ENCODE data around the gene HSPA12A. TPM values are rescaled to one million over a fixed set of nuclear protein-coding genes. Genes with fewer than 3 reads are reported as not detected.

HSPA12A gene
- total and polyA plus RNA-seq, 2 experiments from 2014 or later: 8.3 to 9.6 TPM

DNA sequence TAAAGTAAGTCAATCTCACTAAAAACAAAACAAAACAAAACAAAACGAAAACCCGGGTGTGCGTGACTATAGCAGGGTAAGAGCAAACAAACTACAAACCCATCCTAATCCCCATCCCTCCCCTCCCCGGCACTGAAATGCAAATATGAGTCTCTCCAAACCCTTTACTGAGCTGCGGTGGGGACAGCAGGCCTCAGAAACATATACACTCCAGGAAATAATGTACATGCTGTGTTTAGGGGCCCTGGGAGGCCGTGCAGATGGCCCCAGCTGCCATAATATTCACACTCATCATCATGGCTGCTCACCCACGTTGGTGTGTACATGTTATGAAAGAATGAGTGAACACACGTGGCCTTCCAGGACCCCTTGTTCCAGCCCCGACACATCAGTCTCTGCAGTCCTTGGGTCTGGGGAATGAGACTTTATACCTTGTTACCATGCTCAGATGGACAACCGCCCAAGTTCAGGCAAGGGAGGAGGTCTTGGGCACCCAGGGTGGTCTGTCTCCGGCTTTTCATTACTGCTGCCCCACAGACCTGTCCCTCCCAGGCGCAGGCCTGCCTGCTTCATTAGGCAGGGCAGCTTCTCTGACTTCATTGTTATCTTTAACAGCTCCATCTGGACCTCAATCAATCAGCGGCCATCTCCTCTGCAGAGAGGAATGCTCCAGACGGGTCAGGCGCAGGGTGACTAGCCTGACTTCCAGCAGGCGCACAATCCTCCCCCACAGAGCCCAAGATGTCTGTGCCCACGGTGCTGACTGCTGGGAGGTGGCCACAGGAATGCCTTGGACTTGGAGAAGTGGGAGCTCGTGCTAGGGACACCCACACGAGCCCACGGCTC, 20.6 kb downstream of the HSPA12A start:
- Histone ChIP-seq H3K9me3 (ENCODE audit: low read depth) (no peaks in the 10 kb centered on the region), H3K27me3 (no peaks in the 10 kb centered on the region), H3K27ac (no peak overlapping the region), H3K36me3 (no peaks in the 10 kb centered on the region), H3K4me3 (no peak overlapping the region), H3K4me1 (ENCODE audit: low read depth) (peaks cover 13% of the 10 kb centered on the region)
- TF ChIP-seq, protein P1, sequence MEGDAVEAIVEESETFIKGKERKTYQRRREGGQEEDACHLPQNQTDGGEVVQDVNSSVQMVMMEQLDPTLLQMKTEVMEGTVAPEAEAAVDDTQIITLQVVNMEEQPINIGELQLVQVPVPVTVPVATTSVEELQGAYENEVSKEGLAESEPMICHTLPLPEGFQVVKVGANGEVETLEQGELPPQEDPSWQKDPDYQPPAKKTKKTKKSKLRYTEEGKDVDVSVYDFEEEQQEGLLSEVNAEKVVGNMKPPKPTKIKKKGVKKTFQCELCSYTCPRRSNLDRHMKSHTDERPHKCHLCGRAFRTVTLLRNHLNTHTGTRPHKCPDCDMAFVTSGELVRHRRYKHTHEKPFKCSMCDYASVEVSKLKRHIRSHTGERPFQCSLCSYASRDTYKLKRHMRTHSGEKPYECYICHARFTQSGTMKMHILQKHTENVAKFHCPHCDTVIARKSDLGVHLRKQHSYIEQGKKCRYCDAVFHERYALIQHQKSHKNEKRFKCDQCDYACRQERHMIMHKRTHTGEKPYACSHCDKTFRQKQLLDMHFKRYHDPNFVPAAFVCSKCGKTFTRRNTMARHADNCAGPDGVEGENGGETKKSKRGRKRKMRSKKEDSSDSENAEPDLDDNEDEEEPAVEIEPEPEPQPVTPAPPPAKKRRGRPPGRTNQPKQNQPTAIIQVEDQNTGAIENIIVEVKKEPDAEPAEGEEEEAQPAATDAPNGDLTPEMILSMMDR (IDR thresholded peaks at IDR 0.05; ENCODE audit: low read depth, low read length): no peak
- DNase-seq (ENCODE audit: low read depth in 1 of 2, low spot score in 1 of 2): peak in 1 of 2 donors; percentile 58

DNA sequence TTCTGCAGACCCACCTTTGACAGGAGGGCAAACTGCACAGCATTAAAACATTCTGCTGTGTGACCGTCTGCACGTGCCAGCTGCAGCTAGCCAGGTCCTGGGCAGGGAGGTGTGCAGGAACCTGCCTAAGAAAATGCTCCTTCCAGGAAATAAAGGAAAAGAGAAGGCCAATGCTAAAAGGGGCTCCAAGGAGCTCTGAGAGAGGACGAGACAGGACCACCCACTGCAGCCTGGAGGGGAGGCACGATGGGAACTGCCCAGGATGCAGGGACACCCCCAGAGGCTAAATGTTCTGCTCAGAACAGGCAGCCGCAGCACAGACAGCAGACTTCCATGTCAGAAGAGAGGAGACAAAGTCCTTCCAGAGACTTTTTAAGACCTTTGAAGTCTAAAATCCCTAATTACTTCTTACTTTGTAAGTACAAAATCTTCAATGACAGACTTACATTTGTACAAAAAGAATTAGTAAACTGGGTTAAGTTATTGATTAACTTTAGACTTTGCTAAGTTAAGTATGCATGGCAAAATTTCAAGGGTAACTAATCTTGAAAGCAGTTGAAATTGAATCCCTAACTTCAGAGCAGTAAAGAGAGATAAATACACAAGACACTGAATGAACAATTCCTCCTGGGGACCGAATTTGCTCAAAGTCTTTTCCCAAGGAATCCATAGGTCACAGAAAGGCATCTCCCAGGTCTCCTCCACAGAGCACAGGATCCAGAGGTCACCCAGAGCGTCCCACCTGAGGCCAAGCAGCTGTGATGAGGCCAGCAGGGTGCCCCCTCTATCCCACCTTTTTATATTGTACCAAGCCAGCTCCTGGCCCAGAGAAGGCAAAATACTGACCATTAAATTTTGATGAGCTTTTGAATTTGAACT, 21.5 kb downstream of the HSPA12A start:
- Histone ChIP-seq H3K9me3 (ENCODE audit: low read depth) (no peaks in the 10 kb centered on the region), H3K4me3 (no peak overlapping the region), H3K27ac (no peak overlapping the region), H3K36me3 (no peaks in the 10 kb centered on the region), H3K4me1 (ENCODE audit: low read depth) (peaks cover 13% of the 10 kb centered on the region), H3K27me3 (no peaks in the 10 kb centered on the region)
- TF ChIP-seq, protein P1 (IDR thresholded peaks at IDR 0.05; ENCODE audit: low read depth, low read length): no peak
- DNase-seq (ENCODE audit: low read depth in 1 of 2, low spot score in 1 of 2): no peak

DNA sequence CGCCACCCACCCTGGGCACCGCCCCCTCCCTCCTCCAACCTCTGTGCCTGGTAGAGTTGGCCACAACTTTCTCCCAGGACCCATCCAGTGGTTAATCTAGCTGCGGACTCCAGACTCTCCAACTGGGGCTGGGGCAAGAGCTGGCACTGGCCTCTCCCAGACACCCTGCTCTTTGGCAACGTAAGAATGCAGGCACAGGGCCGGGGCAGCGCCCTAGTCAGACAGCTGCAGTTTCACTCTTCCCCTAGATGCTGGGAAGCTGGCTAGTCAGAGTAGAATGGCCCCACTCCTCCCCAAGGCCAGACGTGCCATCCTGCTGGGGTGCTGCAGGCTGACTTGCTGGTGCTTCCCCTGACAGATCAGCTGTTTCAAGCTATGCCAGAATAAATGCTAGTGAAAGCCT, 22.1 kb downstream of the HSPA12A start:
- DNase-seq (ENCODE audit: low read depth in 1 of 2, low spot score in 1 of 2): peak in 1 of 2 donors; percentile 6
- TF ChIP-seq, protein P1 (IDR thresholded peaks at IDR 0.05; ENCODE audit: low read depth, low read length): no peak
- peaks cover 13% of the 10 kb centered on the region for H3K4me1 ChIP-seq (ENCODE audit: low read depth)

DNA sequence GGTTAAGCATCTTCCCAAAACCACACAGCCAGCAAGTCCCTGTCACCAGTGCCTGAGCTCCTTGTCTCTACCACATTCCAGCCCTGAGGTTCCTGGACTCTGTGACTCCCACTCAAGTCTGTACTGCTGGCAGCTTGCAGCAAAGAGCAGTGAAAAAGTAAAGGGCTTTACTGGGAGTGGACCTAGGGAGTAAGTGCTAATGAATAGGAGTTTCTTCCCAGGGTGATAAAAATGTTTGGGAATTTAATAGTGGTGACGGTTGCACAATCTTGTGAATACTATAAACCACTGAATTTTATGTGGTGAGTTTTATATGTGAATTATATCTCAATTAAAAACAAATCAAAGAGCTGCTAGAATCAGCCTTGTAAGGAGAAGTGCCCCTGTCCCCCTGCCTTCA, 22.6 kb downstream of the HSPA12A start:
- no peaks in the 10 kb centered on the region for H3K36me3 ChIP-seq
- H3K4me1 ChIP-seq (ENCODE audit: low read depth): peaks cover 13% of the 10 kb centered on the region
- TF ChIP-seq, protein P1 (IDR thresholded peaks at IDR 0.05; ENCODE audit: low read depth, low read length): no peak
- H3K27me3 ChIP-seq: no peaks in the 10 kb centered on the region
- no peaks in the 10 kb centered on the region for H3K9me3 ChIP-seq (ENCODE audit: low read depth)
- DNase-seq (ENCODE audit: low read depth in 1 of 2, low spot score in 1 of 2): peak in 1 of 2 donors; percentile 69
- no peak overlapping the region for H3K27ac ChIP-seq
- no peak overlapping the region for H3K4me3 ChIP-seq

More for the DNA sequence above, 22.1 kb downstream of the HSPA12A start:
- Histone ChIP-seq H3K27me3 (no peaks in the 10 kb centered on the region), H3K27ac (no peak overlapping the region), H3K4me3 (no peak overlapping the region), H3K36me3 (no peaks in the 10 kb centered on the region), H3K9me3 (ENCODE audit: low read depth) (no peaks in the 10 kb centered on the region)

DNA sequence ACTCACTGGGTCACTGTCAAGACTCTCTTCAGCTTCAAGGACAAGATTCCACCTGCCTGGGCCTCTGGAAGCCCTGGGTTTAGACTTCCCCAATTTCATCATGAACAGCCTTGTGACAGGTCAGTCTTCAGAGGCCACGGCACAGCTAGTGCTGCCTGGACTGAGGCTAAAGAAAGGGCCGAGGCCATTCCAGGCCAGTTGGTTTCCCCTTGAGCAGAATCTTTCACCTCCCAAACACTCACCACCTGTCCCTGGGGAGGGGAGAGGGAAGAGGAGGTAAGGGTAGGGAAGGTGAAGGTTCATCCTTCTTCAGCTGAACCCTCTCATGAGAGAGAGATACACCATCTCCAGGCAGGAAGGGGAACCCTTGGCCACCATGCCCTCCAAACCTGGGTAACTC, 24.3 kb downstream of the HSPA12A start:
- DNase-seq (ENCODE audit: low read depth in 1 of 2, low spot score in 1 of 2): no peak
- TF ChIP-seq, protein P1 (IDR thresholded peaks at IDR 0.05; ENCODE audit: low read depth, low read length): no peak
- Histone ChIP-seq H3K27me3 (no peaks in the 10 kb centered on the region), H3K4me3 (no peak overlapping the region), H3K9me3 (ENCODE audit: low read depth) (no peaks in the 10 kb centered on the region), H3K4me1 (ENCODE audit: low read depth) (peaks cover 13% of the 10 kb centered on the region), H3K36me3 (no peaks in the 10 kb centered on the region), H3K27ac (no peak overlapping the region)
